ENCODE measurements around the gene MATCAP1. TPM values are rescaled to one million over a fixed set of nuclear protein-coding genes. Genes with fewer than 3 reads are reported as not detected.

MATCAP1 gene
- total RNA-seq, 8 experiments from 2014 or later = 13.9 to 93.4 (median 55.0) TPM

GRCh38 chr16:67154578-67155294 is 29.0 kb downstream of the MATCAP1 start:
- peak overlapping the region; percentile 20 to 37 (median 26) for H3K4me3 ChIP-seq
- ATAC-seq (replicated peaks in 6 of 8) = no peak
- no peak overlapping the region for H3K27ac ChIP-seq
- in situ Hi-C loops (cut with MboI; ENCODE audit: low pct_unique_long_range_greater_than_20kb in 2 of 9, low sequenced_read_pairs in 9 of 9, unreplicated experiment in 9 of 9) = loop anchor here (10.0 to 25.0 kb wide), 3 partner anchors 167 to 200 kb away; partner anchors contain the start of genes CES3 (in 7 of the 9) and CES4A (in 1 of the 9)
- H3K4me1 ChIP-seq (replicated peaks in 1 of 2) = peaks cover 4 to 15% of the 10 kb centered on the region in 2 donors
- 6 to 25% methylated on average over 4 to 9 of the region's 61 CpGs; no CpG with 5 or more reads in 8 of the 10 experiments for WGBS, 10 experiments

DNA sequence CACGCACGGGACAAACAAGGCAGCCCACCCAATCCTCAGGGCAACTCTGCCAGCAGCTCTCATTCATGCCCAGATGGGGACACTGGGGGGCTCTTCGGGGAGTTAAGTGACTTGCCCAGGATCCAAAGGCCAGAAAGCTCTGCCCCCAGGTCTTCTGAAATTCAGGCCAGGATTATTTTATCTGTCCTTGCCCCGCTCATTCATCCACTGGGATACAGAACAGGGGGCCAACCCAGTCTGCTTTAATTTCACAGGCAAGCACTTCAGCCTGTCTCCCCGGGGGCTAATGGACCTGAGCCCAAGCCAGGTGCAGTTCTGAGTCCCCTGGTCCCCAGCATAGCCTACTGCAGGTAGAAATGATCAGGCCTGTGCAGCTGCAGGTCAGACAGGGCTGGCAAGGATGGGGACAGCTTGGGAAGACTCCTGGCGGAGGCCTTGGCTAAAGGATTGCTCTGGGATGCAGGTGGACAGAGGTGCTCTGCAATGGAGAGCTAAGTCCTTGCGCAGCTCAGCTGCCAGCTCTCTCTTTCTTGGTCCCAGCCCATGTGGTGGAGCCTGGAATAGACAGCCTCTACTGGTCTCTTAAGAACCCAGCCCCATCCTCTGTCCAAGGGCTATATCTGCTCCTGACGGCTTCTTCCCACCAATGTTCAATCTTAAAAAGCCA is 32.2 kb downstream of the MATCAP1 start:
- no peak for ATAC-seq (replicated peaks in 6 of 8)
- Histone ChIP-seq H3K4me1 (replicated peaks in 1 of 2) (peaks cover 4 to 9% of the 10 kb centered on the region in 2 donors), H3K4me3 (peak overlapping the region in 3 of 5 donors; percentile 36 to 43 (median 41)), H3K27ac (peak overlapping the region in 1 of 2 donors; percentile 11)
- in situ Hi-C loops (cut with MboI; ENCODE audit: low pct_unique_long_range_greater_than_20kb in 2 of 9, low sequenced_read_pairs in 9 of 9, unreplicated experiment in 9 of 9) = loop anchor here (10.0 to 25.0 kb wide), 3 partner anchors 164 to 197 kb away; partner anchors contain the start of genes CES3 (in 7 of the 9) and CES4A (in 1 of the 9)
- 26 to 100% (median 54%) methylated on average over 1 to 5 of the region's 8 CpGs; no CpG with 5 or more reads in 4 of the 10 experiments for WGBS, 10 experiments

GRCh38 chr16:67150833-67151396 is 32.8 kb downstream of the MATCAP1 start, which contains the start of gene B3GNT9:
Gene B3GNT9, minus strand, starts transcription at chr16:67150998. Its CDS starts 513 bp downstream, at chr16:67150485.
- 0% methylated on average over 2 to 5 of the region's 34 CpGs; no CpG with 5 or more reads in 8 of the 10 experiments for WGBS, 10 experiments
- peak within 1 kb of the TSS in 1 of 2 donors; percentile 40 for H3K27ac ChIP-seq
- in situ Hi-C loops (cut with MboI; ENCODE audit: low pct_unique_long_range_greater_than_20kb in 2 of 9, low sequenced_read_pairs in 9 of 9, unreplicated experiment in 9 of 9) = loop anchor here (10.0 to 25.0 kb wide), 3 partner anchors 164 to 196 kb away; partner anchors contain the start of genes CES3 (in 7 of the 9) and CES4A (in 1 of the 9)

GRCh38 chr16:67150047-67150832 is 33.5 kb downstream of the MATCAP1 start:
- Histone ChIP-seq H3K4me3 (peak overlapping the region; percentile 14 to 43 (median 36)), H3K27ac (peak overlapping the region in 1 of 2 donors; percentile 40), H3K4me1 (replicated peaks in 1 of 2) (peaks cover 4 to 9% of the 10 kb centered on the region in 2 donors)
- peak; percentile 14 to 68 (median 60) for ATAC-seq (replicated peaks in 6 of 8)
- in situ Hi-C loops (cut with MboI; ENCODE audit: low pct_unique_long_range_greater_than_20kb in 2 of 9, low sequenced_read_pairs in 9 of 9, unreplicated experiment in 9 of 9) = loop anchor here (10.0 to 25.0 kb wide), 3 partner anchors 163 to 195 kb away; partner anchors contain the start of genes CES3 (in 7 of the 9) and CES4A (in 1 of the 9)
- 22% methylated on average over 9 of the region's 94 CpGs; no CpG with 5 or more reads in 9 of the 10 experiments for WGBS, 10 experiments

More at GRCh38 chr16:67150833-67151396, 32.8 kb downstream of the MATCAP1 start, which contains the start of gene B3GNT9:
- Histone ChIP-seq H3K4me3 (peak within 1 kb of the TSS; percentile 14 to 43 (median 36)), H3K4me1 (replicated peaks in 1 of 2) (peaks cover 4 to 9% of the 10 kb centered on the region in 2 donors)
- ATAC-seq (replicated peaks in 6 of 8) = peak; percentile 60 to 80 (median 70)

- Histone ChIP-seq H3K27ac (no peak overlapping the region), H3K4me1 (replicated peaks in 1 of 2) (peaks cover 4 to 6% of the 10 kb centered on the region in 2 donors), H3K4me3 (no peak overlapping the region)
- in situ Hi-C loops (cut with MboI; ENCODE audit: low pct_unique_long_range_greater_than_20kb in 2 of 9, low sequenced_read_pairs in 9 of 9, unreplicated experiment in 9 of 9) = loop anchor here (10.0 to 25.0 kb wide), 3 partner anchors 162 to 195 kb away; partner anchors contain the start of genes CES3 (in 7 of the 9) and CES4A (in 1 of the 9)
- 73 to 100% (median 92%) methylated on average over 3 to 11 of the region's 77 CpGs; no CpG with 5 or more reads in 3 of the 10 experiments for WGBS, 10 experiments
- ATAC-seq (replicated peaks in 6 of 8) = no peak
These were observed 34.3 kb downstream of the MATCAP1 start for GRCh38 chr16:67149276-67150046.

GRCh38 chr16:67148656-67149275 is 35.0 kb downstream of the MATCAP1 start:
- 40 to 100% (median 97%) methylated on average over 1 to 5 of the region's 11 CpGs; no CpG with 5 or more reads in 2 of the 10 experiments for WGBS, 10 experiments
- no peak for ATAC-seq (replicated peaks in 6 of 8)
- in situ Hi-C loops (cut with MboI; ENCODE audit: low pct_unique_long_range_greater_than_20kb in 2 of 9, low sequenced_read_pairs in 9 of 9, unreplicated experiment in 9 of 9) = no loop called here
- Histone ChIP-seq H3K4me3 (no peak overlapping the region), H3K4me1 (replicated peaks in 1 of 2) (peaks cover 4 to 5% of the 10 kb centered on the region in 2 donors), H3K27ac (no peak overlapping the region)

- Histone ChIP-seq H3K4me3 (no peak overlapping the region), H3K27ac (no peak overlapping the region), H3K4me1 (replicated peaks in 1 of 2) (peaks cover 4 to 5% of the 10 kb centered on the region in 2 donors)
- WGBS, 10 experiments = 75 to 100% (median 100%) methylated on average over 1 to 2 of the region's 2 CpGs; no CpG with 5 or more reads in 3 of the 10 experiments
- ATAC-seq (replicated peaks in 6 of 8) = no peak
- in situ Hi-C loops (cut with MboI; ENCODE audit: low pct_unique_long_range_greater_than_20kb in 2 of 9, low sequenced_read_pairs in 9 of 9, unreplicated experiment in 9 of 9) = no loop called here
These were observed 35.5 kb downstream of the MATCAP1 start for GRCh38 chr16:67148221-67148620.

GRCh38 chr16:67147437-67148140 is 36.2 kb downstream of the MATCAP1 start:
- H3K4me3 ChIP-seq = no peak overlapping the region
- peaks cover 4 to 5% of the 10 kb centered on the region in 2 donors for H3K4me1 ChIP-seq (replicated peaks in 1 of 2)
- ATAC-seq (replicated peaks in 6 of 8) = no peak
- no peak overlapping the region for H3K27ac ChIP-seq
- WGBS, 10 experiments = 87 to 100% (median 100%) methylated on average over 2 to 3 of the region's 4 CpGs; no CpG with 5 or more reads in 6 of the 10 experiments
- in situ Hi-C loops (cut with MboI; ENCODE audit: low pct_unique_long_range_greater_than_20kb in 2 of 9, low sequenced_read_pairs in 9 of 9, unreplicated experiment in 9 of 9) = no loop called here

DNA sequence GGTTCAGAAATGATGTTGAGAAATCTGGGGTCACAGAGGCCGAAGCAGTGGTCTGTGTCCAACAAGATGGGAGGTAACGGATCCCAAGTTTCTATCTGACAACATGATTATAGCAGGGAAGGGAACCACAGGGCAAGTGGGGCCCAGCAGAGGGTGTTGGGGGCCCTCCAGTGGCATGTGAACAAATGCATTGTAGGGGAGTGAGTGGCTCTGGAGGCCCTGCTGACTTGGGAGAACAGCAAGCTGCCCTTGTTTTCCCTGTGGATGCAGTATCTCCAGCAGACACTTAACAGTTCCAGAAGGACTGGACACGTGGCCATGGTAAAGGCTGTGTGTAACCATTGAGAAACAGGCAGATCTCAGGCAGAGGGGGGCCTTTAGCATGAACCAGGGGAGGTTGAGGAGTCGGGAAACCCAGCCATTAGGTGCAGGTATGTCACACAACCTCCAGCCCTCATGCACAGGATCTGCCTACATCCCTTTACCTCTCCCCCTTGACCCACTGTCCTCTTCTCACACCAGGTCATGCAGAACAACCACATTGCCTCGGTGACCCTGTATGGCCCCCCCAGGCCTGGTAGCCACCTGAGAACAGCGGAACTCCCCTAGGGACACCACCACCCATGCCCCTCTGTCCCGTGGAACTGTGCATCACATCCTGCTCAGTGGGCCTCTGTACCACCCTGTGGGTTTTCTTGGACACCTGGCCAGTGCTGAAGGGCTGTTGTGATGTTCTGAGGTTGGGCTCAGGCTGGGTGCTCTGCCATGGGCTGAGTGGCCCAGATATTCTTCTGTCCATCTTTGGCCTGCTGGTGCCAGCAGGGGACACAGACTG is 37.0 kb downstream of the MATCAP1 start:
- ATAC-seq (replicated peaks in 6 of 8) = no peak
- no peak overlapping the region for H3K27ac ChIP-seq
- in situ Hi-C loops (cut with MboI; ENCODE audit: low pct_unique_long_range_greater_than_20kb in 2 of 9, low sequenced_read_pairs in 9 of 9, unreplicated experiment in 9 of 9) = no loop called here
- no peak overlapping the region for H3K4me3 ChIP-seq
- WGBS, 10 experiments = 20 to 90% (median 80%) methylated on average over 1 to 2 of the region's 7 CpGs; no CpG with 5 or more reads in 3 of the 10 experiments
- H3K4me1 ChIP-seq (replicated peaks in 1 of 2) = peaks cover 4 to 5% of the 10 kb centered on the region in 2 donors

DNA sequence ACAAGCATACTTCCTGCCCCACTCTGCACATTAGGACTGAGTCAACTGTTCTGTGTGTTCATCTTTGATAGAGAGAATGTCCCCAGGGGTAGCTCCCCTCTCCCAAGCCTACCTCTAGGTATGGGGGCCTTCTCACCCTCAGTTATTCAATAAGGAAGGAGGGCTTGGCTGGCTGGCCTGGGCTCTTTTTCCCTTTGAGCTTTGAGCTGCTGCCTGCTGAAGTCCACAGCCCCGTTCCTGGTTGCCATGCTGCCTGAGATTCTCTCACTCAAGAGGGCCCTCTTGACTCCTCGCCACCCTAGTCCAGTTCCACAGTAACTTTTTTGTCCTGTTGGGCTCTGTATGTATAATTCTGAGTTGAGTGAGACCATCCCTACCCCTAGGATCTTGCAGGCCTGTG is 38.0 kb downstream of the MATCAP1 start:
- Histone ChIP-seq H3K4me3 (no peak overlapping the region), H3K4me1 (replicated peaks in 1 of 2) (peaks cover 0 to 1% of the 10 kb centered on the region in 2 donors), H3K27ac (no peak overlapping the region)
- in situ Hi-C loops (cut with MboI; ENCODE audit: low pct_unique_long_range_greater_than_20kb in 2 of 9, low sequenced_read_pairs in 9 of 9, unreplicated experiment in 9 of 9) = no loop called here
- WGBS, 10 experiments = 50 to 100% (median 100%) methylated on average over 1 to 2 of the region's 2 CpGs; no CpG with 5 or more reads in 5 of the 10 experiments
- no peak for ATAC-seq (replicated peaks in 6 of 8)
